HG03095 (cell line): Measurements from ENCODE around the gene TRABD.
"Not testable (repeated sequence)": the region's sequence is repeated elsewhere in the genome, so short reads cannot be mapped to it uniquely, and the experiment has no call there.

Experiments used
- ATAC-seq: cut with Tn5 transposase; IDR thresholded peaks from one replicate; pipeline ENCODE4 v1.9.1; 2021; ENCODE audit warnings: moderate library complexity; ENCODE audit not compliant: unreplicated experiment

Gene TRABD

DNA sequence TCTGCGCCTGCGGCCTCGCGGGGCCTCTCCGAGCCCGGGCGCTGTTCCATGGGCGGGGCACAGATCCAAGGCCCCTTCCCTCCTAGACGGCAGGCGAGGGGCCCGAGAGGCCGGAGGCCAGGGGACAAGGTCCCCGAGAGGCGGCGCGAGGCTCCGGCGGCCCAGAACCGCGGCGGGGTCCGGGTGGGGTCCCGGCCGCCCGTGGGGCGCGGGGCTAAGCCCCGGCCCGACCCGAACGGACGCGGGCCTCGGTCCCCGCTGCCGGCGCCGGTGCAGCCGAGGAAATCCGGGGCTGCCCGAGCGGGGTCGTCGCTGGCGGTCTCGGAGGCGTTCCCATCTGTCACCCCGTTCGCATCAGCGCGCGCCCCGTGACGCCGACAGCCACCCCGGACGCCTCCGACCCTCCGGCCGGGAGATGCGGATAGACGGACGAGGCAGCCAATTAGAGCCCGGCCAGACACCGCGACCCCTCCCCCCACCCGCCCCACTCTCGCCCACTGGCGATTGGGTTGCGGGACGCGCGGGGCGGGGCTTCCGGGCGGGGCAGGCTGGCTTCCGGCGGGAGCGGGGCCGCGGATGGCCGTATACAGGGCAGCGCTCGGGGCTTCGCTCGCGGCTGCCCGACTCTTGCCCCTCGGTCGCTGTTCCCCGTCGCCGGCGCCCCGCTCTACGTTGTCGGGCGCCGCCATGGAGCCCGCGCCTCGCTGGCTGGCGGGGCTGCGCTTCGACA is 14.9 kb downstream of the TRABD start, which contains the start of gene SELENOO:
Gene SELENOO (plus strand): TSS at position 551 of the 730 bp plus-strand sequence. CDS start 26 bp downstream, at position 577.
- peak; percentile 50 for ATAC-seq

DNA sequence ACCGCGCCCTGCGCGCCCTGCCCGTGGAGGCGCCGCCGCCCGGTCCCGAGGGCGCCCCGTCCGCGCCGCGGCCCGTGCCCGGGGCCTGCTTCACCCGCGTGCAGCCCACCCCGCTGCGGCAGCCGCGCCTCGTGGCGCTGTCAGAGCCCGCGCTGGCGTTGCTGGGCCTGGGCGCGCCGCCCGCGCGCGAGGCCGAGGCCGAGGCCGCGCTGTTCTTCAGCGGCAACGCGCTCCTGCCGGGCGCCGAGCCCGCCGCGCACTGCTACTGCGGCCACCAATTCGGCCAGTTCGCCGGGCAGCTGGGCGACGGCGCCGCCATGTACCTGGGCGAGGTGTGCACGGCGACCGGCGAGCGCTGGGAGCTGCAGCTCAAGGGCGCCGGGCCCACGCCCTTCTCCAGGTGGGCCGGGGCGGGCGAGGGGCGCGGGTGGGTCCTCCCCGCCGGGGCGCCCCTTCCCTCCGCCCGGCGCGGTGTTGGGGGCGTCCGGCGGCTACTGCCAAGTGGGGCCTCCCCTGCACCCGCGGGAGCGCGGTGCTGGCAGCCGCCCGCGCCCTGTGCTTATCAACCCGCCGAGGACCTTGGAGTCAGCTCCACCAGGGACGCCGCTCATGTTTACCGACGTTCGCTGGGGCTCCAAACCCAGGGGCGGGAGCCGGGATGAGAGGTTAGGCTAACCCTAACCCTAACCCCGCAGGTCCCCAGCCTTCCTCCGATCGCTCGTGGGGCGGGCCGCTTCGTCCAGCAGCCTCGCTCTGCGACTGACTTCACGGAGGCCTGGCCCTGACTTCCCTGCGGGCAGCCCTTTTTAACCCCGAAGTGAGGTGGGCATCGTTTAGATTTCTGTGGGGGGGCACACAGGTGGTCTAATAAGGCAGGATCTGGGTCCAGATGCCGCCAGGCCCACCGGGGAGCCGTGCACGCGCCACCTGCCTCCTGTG is 15.7 kb downstream of the TRABD start:
- peak; percentile 12 for ATAC-seq

DNA sequence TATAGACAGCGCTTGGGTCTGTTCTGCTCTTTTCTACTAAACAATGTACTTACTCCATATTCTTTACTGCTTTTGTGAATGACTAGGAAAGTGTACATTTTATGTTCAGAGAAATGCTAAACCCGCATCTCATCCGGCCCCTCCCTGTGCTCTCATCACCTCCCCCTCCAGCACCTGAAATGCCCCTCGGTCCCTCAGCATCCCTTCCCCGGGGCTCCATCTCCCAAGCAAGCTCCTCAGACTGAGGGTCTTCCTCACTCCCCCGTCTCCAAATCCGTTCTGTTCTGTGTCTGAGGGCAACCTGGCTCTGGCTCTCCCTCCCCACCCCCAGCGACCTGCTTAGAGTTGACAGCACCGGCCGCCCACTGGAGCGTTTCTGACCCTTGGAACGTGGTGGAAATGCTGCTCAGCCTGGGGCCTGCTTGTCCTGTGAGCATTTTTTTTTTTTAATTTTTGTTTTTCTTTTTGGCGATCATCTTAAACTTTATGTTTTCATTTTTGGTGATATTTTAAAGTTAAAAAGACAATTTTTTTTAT is 16.5 kb downstream of the TRABD start:
- ATAC-seq = no peak

DNA sequence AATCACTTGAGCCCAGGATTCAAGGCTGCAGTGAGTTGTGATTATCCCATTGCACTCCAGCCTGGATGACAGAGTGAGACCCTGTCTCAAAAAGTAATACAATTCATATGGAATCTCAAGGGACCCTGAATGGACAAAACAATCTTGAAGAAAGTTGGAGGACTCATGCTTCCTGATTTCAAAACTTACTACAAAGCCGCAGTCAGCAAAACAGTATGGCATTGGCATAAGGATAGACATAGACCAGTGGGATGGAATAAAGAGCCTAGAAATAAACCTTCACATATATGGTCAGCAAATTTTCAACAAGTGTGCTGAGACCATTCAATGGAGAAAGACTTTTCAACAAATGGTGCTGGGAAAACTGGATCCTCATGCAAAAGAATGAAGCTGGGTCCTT is 17.6 kb downstream of the TRABD start:
- no peak for ATAC-seq

DNA sequence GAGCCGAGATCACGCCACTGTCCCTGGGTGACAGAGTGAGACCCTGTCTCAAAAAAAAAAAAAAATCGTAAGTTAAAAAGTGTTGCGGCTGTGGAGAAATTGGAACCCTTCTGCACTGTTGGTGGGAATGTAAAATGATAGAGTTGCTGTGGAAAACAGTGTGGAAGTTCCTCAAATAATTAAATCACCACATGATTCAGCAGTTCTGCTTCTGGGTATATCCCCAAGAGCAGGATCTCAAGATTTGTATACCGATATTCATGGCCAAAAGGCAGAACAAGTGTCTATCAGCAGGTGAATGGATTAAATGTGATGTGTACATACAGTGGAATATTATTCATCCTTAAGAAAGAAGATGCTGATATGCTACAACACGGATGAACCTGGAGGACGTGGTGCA is 18.9 kb downstream of the TRABD start:
- ATAC-seq = no peak

DNA sequence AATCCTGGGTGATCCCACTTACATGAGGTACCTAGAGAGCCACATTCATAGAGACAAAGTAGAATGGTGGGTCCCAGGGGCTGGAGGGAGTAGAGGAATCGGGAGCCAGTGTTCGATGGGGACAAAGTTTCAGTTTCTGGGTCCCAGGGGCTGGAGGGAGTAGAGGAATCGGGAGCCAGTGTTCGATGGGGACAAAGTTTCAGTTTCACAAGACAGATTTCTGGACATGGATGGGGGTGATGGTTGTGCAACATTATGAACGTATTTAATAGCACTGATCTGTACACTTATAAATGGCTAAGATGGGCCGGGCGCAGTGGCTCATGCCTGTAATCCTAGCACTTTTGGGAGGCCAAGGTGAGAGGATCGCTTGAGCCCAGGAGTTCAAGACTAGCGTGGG is 19.3 kb downstream of the TRABD start:
- ATAC-seq = not testable (repeated sequence)

DNA sequence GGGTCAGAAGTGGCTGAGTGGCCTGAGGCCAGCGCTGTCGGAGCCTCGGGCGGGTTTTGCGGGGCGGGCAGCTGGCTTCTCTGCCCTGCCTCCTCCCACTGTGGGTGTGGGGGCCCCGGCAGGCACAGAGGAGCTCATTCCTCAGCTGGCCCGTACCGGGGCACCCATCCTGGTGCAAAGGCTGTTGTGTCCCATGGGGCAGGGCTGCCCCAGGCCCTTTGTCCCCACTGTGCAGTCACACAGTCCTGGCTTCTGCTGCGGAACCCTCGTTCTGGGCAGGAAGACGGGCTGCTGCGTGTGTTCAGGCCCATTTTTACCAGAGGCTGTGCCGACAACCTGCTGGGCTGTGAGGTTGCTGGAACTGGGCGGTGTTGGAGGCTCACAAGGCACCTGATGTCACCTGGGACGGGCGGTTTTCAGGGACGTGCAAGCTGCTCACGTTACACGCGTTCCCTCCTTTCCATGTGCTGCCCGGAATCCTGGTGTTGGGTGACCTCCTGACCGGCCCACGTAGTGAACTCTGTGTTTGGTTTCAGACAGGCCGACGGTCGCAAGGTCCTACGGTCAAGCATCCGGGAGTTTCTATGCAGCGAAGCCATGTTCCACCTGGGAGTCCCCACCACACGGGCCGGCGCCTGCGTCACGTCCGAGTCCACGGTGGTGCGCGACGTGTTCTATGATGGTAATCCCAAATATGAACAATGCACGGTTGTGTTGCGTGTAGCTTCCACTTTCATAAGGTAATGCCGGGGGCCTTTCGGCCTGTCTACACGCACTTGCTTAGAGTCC is 20.3 kb downstream of the TRABD start:
- no peak for ATAC-seq

DNA sequence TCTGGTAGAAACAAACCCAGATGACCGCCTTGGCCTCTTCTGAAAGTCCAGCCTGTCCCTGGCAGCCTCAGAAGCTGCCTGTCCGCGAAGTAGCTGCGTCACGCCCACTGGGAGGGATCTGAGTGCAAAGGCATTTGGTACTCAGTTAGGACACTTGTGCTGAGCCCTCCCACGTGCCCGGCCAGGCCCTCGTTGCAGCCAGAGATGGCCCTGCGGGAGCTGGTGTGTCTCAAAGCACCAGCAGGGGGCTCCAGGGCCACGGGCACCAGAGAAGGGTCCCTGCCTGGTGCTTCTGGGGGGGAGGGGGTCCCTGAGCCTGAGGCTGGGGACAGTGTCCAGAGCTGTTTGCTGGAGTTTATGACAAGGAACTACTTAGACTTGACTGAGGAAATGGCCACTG is 20.9 kb downstream of the TRABD start:
- ATAC-seq = no peak

DNA sequence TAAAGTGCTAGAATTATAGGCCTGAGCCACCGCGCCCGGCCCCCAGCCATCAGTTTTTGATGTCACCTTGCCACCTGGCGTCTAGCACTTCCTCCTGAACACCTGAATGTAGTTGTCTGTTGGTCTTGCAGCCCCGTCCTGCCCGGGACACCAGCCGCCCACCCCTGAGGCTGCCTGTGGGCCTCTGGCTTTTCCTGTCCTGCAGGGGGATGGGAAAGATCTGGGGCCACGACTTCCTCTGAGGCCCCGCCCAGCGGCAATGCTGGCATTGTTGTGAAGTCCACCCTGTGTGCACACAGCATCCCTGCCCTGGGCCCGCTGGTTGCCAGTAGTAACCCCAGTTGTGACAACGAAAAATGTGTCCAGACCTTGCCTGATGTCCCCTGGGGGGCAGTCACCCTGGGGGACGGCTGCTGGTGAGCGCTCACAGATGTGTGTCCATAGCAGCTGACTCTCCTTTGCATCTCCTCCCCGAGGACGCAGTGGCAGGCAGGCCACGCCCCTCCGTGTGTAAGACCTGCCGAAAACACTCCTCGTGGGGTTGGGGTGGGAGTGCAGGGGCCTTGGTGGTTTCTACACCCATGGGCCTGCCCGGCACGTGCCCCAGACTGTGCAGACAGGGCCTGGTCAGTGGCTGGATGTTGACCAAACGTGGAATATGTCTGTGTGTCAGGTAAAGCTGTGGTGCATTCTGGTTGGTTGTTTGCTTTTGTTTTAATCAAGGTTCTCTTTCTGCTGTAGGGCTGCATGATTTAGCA is 21.8 kb downstream of the TRABD start:
- ATAC-seq = no peak

DNA sequence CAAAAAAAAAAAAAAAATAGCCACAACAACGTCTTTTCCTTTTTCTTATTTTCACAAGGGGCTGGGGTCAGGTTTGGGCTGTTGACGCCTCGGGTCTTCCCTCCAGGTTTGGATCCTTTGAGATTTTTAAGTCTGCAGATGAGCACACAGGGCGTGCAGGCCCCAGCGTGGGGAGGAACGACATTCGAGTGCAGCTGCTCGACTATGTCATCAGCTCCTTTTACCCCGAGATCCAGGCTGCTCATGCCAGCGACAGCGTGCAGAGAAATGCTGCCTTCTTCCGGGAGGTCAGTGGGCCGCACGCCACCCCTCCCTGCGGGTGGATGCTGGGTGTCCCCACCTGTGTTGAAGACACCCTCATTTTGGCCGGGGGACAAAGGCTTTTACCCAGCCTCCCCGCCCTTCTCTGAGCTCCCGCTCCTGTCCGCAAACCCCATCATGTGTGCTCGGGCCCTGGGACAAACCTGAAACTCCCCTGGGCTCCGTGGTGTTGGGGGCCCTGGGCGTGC is 22.8 kb downstream of the TRABD start:
- ATAC-seq = no peak

DNA sequence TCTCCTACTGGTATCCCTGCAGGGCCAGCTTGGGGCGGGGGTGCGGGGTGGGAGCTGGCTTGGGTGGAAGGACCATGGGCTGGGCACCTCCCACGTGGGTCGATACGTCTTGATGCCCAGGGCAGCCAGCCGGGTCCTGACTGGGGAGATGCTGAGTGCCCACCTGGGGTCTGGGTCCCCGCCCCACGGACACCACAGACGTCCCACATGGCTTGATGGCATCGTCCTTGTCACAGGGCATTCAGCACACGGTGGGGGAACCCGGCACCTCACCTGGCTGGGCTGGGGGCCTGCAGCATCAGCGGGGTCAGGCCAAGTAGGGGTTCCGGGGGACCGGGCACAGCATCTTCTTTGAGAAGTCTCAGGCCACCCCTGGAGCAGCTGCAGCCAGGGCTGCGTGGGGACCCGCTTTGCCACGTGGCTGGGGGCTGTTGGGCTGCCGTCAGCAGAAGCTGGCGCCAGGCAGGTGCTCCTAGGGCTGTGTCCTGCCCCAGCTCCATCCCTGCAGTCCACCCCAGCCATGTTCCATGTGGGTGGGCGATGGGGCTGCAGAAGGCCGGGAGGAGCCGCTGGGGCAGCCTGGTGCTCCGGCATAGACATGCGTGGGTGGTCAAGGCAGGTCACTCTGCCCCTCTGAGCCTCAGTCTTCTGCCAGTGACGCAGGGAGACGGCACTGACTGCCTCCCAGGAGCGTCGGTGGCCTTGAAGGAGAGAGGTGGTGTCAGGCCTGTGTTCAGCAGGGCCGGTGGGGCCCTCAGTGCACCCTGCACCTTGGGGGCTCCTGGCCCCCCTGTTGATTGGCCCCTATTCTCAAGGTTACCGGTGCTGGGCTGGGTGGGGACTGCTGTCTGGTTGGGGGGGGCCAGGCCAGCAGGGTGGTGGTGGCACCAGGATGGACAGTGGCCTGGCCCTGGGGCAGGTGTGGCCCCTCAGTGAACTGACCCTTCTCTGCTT is 23.5 kb downstream of the TRABD start:
- ATAC-seq = no peak

DNA sequence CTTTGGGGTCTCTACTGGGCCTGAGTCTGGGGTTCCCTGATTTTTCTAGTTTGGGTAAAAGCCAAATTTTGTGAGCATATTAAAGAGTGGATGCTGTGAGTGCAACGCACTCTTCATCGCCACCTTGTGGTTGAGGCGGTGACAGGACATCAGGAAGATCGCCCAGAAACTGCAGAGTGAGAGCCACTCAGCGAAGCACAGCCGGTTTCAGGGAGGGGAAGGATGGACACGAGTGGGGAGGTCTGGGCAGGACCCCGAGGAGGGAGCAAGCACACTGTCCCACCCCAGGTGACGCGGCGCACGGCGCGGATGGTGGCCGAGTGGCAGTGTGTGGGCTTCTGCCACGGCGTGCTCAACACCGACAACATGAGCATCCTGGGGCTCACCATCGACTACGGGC is 24.2 kb downstream of the TRABD start:
- no peak for ATAC-seq

DNA sequence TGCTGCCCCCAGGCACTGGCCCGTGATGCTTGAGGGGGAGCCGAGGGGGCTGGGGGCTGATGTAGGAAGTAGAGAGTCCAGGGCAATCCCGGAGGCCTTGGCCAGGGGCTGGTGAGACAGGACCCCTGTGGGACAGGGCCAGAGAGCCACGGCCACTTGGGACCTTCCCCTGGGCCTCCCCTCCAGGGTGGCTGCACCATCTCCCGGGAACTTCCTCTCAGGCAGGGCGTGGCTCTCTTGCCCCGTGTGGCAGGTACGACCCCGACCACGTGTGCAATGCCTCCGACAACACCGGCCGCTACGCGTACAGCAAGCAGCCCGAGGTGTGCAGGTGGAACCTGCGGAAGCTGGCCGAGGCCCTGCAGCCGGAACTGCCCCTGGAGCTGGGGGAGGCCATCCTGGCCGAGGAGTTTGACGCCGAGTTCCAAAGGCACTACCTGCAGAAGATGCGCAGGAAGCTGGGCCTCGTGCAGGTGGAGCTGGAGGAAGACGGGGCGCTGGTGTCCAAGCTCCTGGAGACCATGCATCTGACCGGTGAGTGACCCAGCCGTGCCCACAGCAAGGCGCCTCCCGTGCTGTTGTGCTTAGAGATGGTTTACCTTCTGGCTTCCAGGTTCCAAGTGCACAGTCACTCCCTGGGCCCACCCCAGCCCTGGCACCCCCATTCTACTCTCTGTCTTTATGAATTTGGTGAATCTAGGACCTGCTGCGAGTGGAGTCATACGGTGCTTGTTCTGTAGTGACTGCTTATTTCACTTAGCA is 24.8 kb downstream of the TRABD start:
- ATAC-seq = no peak

DNA sequence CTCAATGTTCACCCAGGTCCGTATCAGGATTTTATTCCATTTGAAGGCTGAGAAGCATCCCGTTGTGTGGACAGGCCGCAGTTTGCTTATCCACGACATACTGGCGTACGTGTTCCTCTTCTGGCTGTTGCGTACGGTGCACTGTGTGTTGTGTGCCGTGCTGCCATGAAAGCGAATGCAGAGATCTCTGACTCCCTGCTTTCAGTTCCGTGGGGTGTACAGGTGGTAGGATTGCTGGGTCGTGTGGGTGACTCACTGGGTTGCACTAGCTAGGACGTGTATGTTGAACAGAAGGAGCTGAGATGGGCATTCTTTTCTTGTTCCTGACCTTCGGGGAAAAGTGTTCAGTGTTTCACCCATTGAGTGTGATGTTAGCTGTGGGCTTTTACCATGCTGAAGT is 25.4 kb downstream of the TRABD start:
- ATAC-seq = no peak

DNA sequence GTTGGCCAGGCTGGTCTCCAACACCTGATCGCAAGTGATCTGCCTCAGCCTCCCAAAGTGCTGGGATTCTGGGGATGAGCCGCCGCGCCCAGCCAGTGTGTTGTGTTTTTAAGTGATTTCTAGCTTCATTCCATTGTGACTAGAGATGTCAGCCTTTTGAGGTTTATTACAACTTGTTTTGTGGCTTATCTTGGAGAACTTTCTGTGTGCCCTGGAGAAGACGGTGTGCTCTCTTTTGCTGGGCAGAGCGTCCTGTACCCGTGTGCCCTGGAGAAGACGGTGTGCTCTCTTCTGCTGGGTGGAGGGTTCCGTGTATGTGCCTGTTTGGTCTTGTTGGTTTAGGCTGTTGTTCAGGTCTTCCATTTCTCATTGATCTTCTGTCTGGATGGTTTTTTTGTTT is 27.6 kb downstream of the TRABD start:
- no peak for ATAC-seq

DNA sequence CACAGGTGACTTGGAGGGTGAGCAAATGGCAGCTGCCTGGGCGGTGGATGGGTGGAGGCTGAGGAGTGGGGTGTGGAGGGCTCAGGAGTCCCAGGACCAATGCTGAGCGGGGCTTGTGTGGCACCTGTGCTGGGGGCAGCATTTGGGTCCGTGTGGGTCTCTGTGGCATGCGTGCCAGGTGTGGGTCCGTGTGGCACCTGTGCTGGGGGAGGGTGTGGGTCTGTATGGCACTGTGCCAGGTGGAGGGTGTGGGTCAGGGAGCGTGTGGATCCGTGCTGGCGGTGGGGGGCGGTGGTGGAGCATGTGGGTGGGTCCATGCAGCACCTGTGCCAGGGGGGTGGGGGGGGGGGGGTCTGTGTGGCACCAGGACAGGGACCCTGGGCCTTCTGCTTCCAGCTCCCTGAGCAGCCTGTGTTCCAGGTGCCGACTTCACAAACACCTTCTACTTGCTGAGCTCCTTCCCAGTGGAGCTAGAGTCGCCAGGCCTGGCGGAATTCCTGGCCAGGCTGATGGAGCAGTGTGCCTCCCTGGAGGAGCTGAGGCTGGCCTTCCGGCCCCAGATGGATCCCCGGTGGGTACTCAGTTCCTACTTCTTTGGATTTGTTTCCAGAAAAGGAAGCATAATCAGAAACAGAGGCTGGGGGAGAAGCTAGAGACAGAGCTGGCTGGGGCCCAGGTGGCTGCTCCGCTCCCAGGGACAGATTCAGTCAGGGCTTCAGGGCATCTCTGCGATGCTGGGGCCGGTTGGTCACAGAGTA is 29.8 kb downstream of the TRABD start:
- ATAC-seq = no peak

DNA sequence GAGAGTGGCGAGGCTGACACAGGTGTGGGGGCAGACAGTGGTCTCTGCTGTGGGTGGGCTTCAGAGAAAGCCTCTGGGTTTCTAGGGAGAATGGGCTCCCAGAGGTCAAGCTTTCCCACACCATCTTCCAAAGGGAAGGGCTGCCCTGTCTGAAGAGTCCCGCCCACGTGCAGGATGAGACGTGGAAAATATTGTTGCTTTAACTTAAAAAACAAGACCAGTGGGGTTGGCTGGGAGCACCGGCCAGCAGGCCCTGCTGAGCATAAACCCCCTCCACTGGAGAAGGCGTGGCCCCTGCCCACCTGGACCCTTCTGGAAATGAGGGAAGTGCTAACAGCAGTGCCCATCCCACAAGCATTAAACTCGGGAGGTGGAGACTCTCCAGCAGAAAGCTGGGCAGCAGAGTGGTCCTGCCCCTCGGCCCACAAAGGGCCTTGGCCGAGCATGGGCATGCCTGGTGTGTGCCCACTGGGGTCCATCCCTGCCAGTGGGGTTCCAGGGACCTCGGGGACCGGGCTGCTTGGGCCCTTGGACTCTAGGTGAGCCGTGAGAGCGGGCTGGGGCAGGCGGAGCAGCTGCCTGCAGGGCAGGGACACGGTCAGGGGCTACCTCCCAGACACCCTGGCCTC is 30.5 kb downstream of the TRABD start:
- ATAC-seq = no peak
